Tibial nerve (tissue), 4 donors: ENCODE results near the gene JAG2. TPM values are rescaled to one million over a fixed set of nuclear protein-coding genes. Genes with fewer than 3 reads are reported as not detected.

Source experiments
- DNase-seq, 2 donors: peaks; one replicate each; pipeline ENCODE4 v3.0.0-alpha.2; 2019; ENCODE audit warnings: low spot score in 2 of 2
- H3K27ac ChIP-seq, 4 donors: fragments of 200-600 bp; sonication (generic) in 3 of 4; one replicate each; pipeline ENCODE4 v1.5.1; 2017 to 2019; ENCODE audit warnings: mild to moderate bottlenecking in 1 of 4
- H3K27me3 ChIP-seq, 2 donors: fragments of 200-600 bp; sonication (generic) in 1 of 2; one replicate each; pipeline versions ENCODE4 v1.5.1 to v1.6.0; 2017 to 2019
- H3K36me3 ChIP-seq, 3 donors: fragments of 200-600 bp; sonication (generic); one replicate each; pipeline ENCODE4 v1.5.1; 2018 to 2019
- H3K4me1 ChIP-seq, 4 donors: fragments of 200-600 bp; sonication (generic) in 3 of 4; one replicate each; pipeline ENCODE4 v1.5.1; 2017 to 2019
- H3K4me3 ChIP-seq, 4 donors: fragments of 200-600 bp; sonication (generic) in 3 of 4; one replicate each; pipeline ENCODE4 v1.5.1; 2017 to 2019; ENCODE audit warnings: mild to moderate bottlenecking in 1 of 4, moderate library complexity in 1 of 4
- H3K9me3 ChIP-seq, 4 donors: fragments of 200-600 bp; sonication (generic) in 3 of 4; one replicate each; pipeline ENCODE4 v1.5.1; 2017 to 2019
- EP300 ChIP-seq, 2 donors: sonication (generic); formaldehyde crosslinking; IDR thresholded peaks; one replicate each; pipeline ENCODE4 v1.6.1; 2017; ENCODE audit warnings: antibody characterized with exemption in 2 of 2, mild to moderate bottlenecking in 1 of 2
- POLR2A ChIP-seq, 2 donors: fragments of 450-650 bp; IDR thresholded peaks; one replicate each; pipeline ENCODE4 v1.6.1; 2017; ENCODE audit warnings: antibody characterized with exemption in 2 of 2, mild to moderate bottlenecking in 2 of 2, moderate library complexity in 2 of 2
- WGBS, 2 donors: methylation state at CpG; one replicate each; pipeline ENCODE4 v1.1.5; 2018; 5-methylcytosine and 5-hydroxymethylcytosine counted together
- total RNA-seq, 4 donors: library from RNA; depleted of rRNA; stranded (reverse); fragments of >200 nt; gene quantifications; one replicate each; pipeline ENCODE4 v1.1.0, GENCODE V29; 2016
- TF ChIP-seq, protein P1 (sequence below), 5 experiments: fragments of 200-600 bp in 3 of 5; fragments of 450-650 bp in 2 of 5; sonication (generic) in 3 of 5; IDR thresholded peaks; one replicate each; pipeline ENCODE4 v1.5.1; 2016 to 2019; ENCODE audit warnings: antibody characterized with exemption in 5 of 5, mild to moderate bottlenecking in 3 of 5, moderate library complexity in 2 of 5

The JAG2 gene
- total RNA-seq, 4 donors from 2014 or later, result 7.4 to 13.8 (median 12.8) TPM

DNA sequence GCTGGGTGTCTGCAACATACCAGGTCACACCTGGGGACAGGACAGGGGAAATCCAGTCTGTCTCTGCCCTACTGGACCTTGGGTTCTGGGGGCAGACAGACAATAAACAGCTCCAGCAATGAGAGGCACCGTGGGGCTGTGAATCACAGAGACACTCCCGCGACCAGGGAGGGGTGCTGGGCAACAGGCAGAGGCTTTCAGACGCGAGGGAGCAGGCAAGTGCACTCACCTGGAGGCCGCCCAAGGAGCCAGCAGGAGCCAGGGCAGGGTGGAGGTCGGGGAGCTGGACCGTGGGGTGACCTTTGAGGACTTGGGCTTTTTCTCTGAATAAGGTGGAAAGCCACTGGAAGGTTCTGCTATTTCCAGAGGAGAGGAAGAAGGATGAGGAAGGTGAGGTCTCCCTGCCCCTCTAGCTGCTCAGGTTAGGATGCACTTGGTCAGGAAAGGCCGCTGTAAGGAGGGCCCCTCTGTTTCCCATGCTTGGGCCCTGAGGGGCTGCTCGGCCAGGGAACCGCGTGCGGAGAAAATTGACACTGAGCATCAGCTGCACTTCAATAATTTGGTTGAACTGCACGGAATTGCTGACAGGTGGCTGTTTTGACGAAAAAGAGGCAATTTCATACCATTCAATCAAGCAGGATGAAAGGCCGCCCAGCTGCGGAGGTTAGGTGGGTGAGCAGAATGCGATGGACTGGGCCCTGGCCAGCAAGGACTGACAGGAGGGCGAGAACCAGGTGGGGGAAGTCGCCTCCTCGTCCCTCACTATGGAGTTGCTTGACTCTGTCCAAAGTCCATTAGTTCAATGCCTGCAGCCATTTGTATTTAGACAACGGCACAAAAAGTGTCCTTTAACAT, 42.2 kb downstream of the JAG2 start:
- H3K4me1 ChIP-seq, result no peaks in the 10 kb centered on the region
- 72 to 73% methylated on average over 22 of the region's 22 CpGs for WGBS, 2 donors
- TF ChIP-seq EP300 (IDR thresholded peaks at IDR 0.05), result no peak
- TF ChIP-seq, protein P1, sequence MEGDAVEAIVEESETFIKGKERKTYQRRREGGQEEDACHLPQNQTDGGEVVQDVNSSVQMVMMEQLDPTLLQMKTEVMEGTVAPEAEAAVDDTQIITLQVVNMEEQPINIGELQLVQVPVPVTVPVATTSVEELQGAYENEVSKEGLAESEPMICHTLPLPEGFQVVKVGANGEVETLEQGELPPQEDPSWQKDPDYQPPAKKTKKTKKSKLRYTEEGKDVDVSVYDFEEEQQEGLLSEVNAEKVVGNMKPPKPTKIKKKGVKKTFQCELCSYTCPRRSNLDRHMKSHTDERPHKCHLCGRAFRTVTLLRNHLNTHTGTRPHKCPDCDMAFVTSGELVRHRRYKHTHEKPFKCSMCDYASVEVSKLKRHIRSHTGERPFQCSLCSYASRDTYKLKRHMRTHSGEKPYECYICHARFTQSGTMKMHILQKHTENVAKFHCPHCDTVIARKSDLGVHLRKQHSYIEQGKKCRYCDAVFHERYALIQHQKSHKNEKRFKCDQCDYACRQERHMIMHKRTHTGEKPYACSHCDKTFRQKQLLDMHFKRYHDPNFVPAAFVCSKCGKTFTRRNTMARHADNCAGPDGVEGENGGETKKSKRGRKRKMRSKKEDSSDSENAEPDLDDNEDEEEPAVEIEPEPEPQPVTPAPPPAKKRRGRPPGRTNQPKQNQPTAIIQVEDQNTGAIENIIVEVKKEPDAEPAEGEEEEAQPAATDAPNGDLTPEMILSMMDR (IDR thresholded peaks at IDR 0.05), result no peak
- no peak for TF ChIP-seq POLR2A (IDR thresholded peaks at IDR 0.05)
- DNase-seq, result no peak
- H3K27ac ChIP-seq, result no peak overlapping the region
- H3K4me3 ChIP-seq, result no peak overlapping the region
- no peaks in the 10 kb centered on the region for H3K27me3 ChIP-seq
- no peaks in the 10 kb centered on the region for H3K36me3 ChIP-seq
- peaks cover 0 to 40% (median 3%) of the 10 kb centered on the region in 4 donors for H3K9me3 ChIP-seq

- no peak overlapping the region for H3K4me3 ChIP-seq
- H3K9me3 ChIP-seq, result peaks cover 0 to 36% (median 1%) of the 10 kb centered on the region in 4 donors
- no peaks in the 10 kb centered on the region for H3K36me3 ChIP-seq
- H3K27ac ChIP-seq, result no peak overlapping the region
- TF ChIP-seq POLR2A (IDR thresholded peaks at IDR 0.05) (no peak), EP300 (IDR thresholded peaks at IDR 0.05) (no peak)
- TF ChIP-seq, protein P1 (IDR thresholded peaks at IDR 0.05), result no peak
- peaks cover 0 to 5% of the 10 kb centered on the region in 2 donors for H3K27me3 ChIP-seq
- WGBS, 2 donors, result 54 to 80% methylated on average over 5 of the region's 5 CpGs
- H3K4me1 ChIP-seq, result no peaks in the 10 kb centered on the region
- no peak for DNase-seq
Measured at GRCh38 chr14:105124823-105125222, 43.8 kb downstream of the JAG2 start.

- Histone ChIP-seq H3K36me3 (no peaks in the 10 kb centered on the region), H3K4me3 (no peak overlapping the region), H3K9me3 (peaks cover 0 to 36% (median 1%) of the 10 kb centered on the region in 4 donors), H3K27me3 (peaks cover 0 to 9% of the 10 kb centered on the region in 2 donors), H3K27ac (no peak overlapping the region), H3K4me1 (no peaks in the 10 kb centered on the region)
- TF ChIP-seq, protein P1 (IDR thresholded peaks at IDR 0.05), result no peak
- no peak for TF ChIP-seq EP300 (IDR thresholded peaks at IDR 0.05)
- no peak for TF ChIP-seq POLR2A (IDR thresholded peaks at IDR 0.05)
- no peak for DNase-seq
- WGBS, 2 donors, result 52 to 57% methylated on average over 17 of the region's 17 CpGs
Measured at GRCh38 chr14:105123981-105124765, 44.4 kb downstream of the JAG2 start.

GRCh38 chr14:105123064-105123665, 45.4 kb downstream of the JAG2 start:
- WGBS, 2 donors, result 77 to 79% methylated on average over 5 of the region's 5 CpGs
- H3K4me1 ChIP-seq, result no peaks in the 10 kb centered on the region
- no peaks in the 10 kb centered on the region for H3K36me3 ChIP-seq
- H3K27ac ChIP-seq, result no peak overlapping the region
- H3K27me3 ChIP-seq, result peaks cover 0 to 12% of the 10 kb centered on the region in 2 donors
- H3K4me3 ChIP-seq, result no peak overlapping the region
- TF ChIP-seq, protein P1 (IDR thresholded peaks at IDR 0.05), result no peak
- TF ChIP-seq EP300 (IDR thresholded peaks at IDR 0.05), result no peak
- no peak for TF ChIP-seq POLR2A (IDR thresholded peaks at IDR 0.05)
- no peak for DNase-seq
- H3K9me3 ChIP-seq, result peaks cover 0 to 38% (median 1%) of the 10 kb centered on the region in 4 donors
